HCT116 (cell line): ENCODE data around the gene DAND5. TPM values are rescaled to one million over a fixed set of nuclear protein-coding genes. Genes with fewer than 3 reads are reported as not detected.

ENCODE experiments used
- ATAC-seq: fragments of 200-7000 bp; cut with Tn5 transposase; 2 replicates; pipeline ENCODE4 v1.9.1; 2020; ENCODE audit warnings: mild to moderate bottlenecking, moderate library complexity
- BruUV-seq: library from RNA; stranded (reverse); fragments of 400-500 nt; replicated peaks from 2 replicates; lab custom pipeline; 2021; lab: Mats Ljungman, UMichigan
- CTCF ChIA-PET: fragments of 300-600 bp; sonication (Branson Sonifier 250); formaldehyde crosslinking; loops from one replicate; lab custom pipeline; 2021; ENCODE audit warnings: antibody characterized with exemption; lab: Charles Lee
- POLR2A ChIA-PET: fragments of 300-600, 350-600 bp; sonication (Branson Sonifier 250); formaldehyde crosslinking; loops from one replicate; lab custom pipeline; 2021; ENCODE audit warnings: antibody characterized with exemption; lab: Charles Lee
- RAD21 ChIA-PET, 2 experiments: fragments of 300-600 bp; sonication (Branson Sonifier 250); formaldehyde crosslinking; loops; one replicate each; lab custom pipeline; 2023; ENCODE audit warnings: low total read pairs in 2 of 2; ENCODE audit not compliant: uncharacterized antibody in 2 of 2, unreplicated experiment in 2 of 2, low non-redundant PET in 1 of 2; lab: Charles Lee
- DNase-seq: peaks from one replicate; pipeline ENCODE4 v3.0.0-alpha.2; 2010; ENCODE audit warnings: low read depth, low spot score
- H2AFZ ChIP-seq: fragments of 200-600 bp; shearing (Covaris generic), sonication (generic); 2 replicates; pipeline ENCODE4 v1.6.1; 2017; ENCODE audit warnings: low read depth, mixed run types, mixed read lengths, antibody characterized with exemption, low read length; ENCODE audit not compliant: poor library complexity, severe bottlenecking
- H3K27ac ChIP-seq: 2 replicates; pipeline ENCODE4 v1.5.1; 2012; ENCODE audit warnings: low read depth, low read length
- H3K27me3 ChIP-seq: fragments of 200-600 bp; sonication (generic); 2 replicates; pipeline ENCODE4 v1.6.1; 2016; ENCODE audit warnings: mixed run types, low read length, mixed read lengths; ENCODE audit not compliant: insufficient read depth
- H3K36me3 ChIP-seq, 2 experiments: fragments of 200-500 bp in 1 of 2; fragments of 200-600 bp in 1 of 2; sonication (Bioruptor generic) in 1 of 2; sonication (generic) in 1 of 2; 2 replicates each; pipeline versions ENCODE4 v1.5.1 to v1.6.1; 2014 to 2016; ENCODE audit warnings: low read length in 2 of 2, inconsistent platforms in 1 of 2, mixed read lengths in 1 of 2, mixed run types in 1 of 2; ENCODE audit not compliant: insufficient read depth in 2 of 2, control insufficient read depth in 1 of 2
- H3K4me1 ChIP-seq, 2 experiments: fragments of 200-600 bp in 1 of 2; sonication (generic) in 1 of 2; 2 replicates each; pipeline versions ENCODE4 v1.5.1 to v1.6.1; 2012 to 2017; ENCODE audit warnings: low read length in 2 of 2, inconsistent platforms in 1 of 2, mild to moderate bottlenecking in 1 of 2, mixed read lengths in 1 of 2, mixed run types in 1 of 2, moderate library complexity in 1 of 2; ENCODE audit not compliant: insufficient read depth in 2 of 2, control insufficient read depth in 1 of 2
- H3K4me2 ChIP-seq: fragments of 200-600 bp; sonication (generic); 2 replicates; pipeline ENCODE4 v1.6.1; 2017; ENCODE audit warnings: mixed run types, low read length, mixed read lengths
- H3K4me3 ChIP-seq, 2 experiments: fragments of 200-600 bp in 1 of 2; sonication (generic) in 1 of 2; replicated peaks in 1 of 2; 2 replicates each; pipeline ENCODE4 v1.5.1; 2011 to 2016; ENCODE audit warnings: low read length in 2 of 2, control low read depth in 1 of 2, low read depth in 1 of 2, mild to moderate bottlenecking in 1 of 2, mixed read lengths in 1 of 2, mixed run types in 1 of 2
- H3K79me2 ChIP-seq: fragments of 200-600 bp; sonication (generic); 2 replicates; pipeline ENCODE4 v1.6.1; 2017; ENCODE audit warnings: mild to moderate bottlenecking, mixed run types, low read length, moderate library complexity, mixed read lengths; ENCODE audit not compliant: insufficient read depth
- H3K9ac ChIP-seq: fragments of 200-600 bp; sonication (generic); 2 replicates; pipeline ENCODE4 v1.6.1; 2016; ENCODE audit warnings: low read length, mixed read lengths
- H3K9me2 ChIP-seq: fragments of 200-600 bp; sonication (generic), shearing (Covaris generic); 2 replicates; pipeline ENCODE4 v1.6.1; 2017; ENCODE audit warnings: mixed run types, mild to moderate bottlenecking, moderate library complexity; ENCODE audit not compliant: insufficient read depth
- H3K9me3 ChIP-seq, 2 experiments: fragments of 200-500 bp in 1 of 2; fragments of 200-600 bp in 1 of 2; sonication (Bioruptor generic) in 1 of 2; sonication (generic) in 1 of 2; 2 replicates each; pipeline ENCODE4 v1.6.1; 2014 to 2017; ENCODE audit warnings: low read length in 2 of 2, mixed read lengths in 2 of 2, inconsistent platforms in 1 of 2, low read depth in 1 of 2, mild to moderate bottlenecking in 1 of 2, mixed run types in 1 of 2, moderate library complexity in 1 of 2; ENCODE audit not compliant: control insufficient read depth in 1 of 2, insufficient read depth in 1 of 2
- H4K20me1 ChIP-seq: fragments of 200-600 bp; sonication (generic), shearing (Covaris generic); 2 replicates; pipeline ENCODE4 v1.6.1; 2017; ENCODE audit warnings: mixed run types, mild to moderate bottlenecking, moderate library complexity; ENCODE audit not compliant: insufficient read depth
- CBX3 ChIP-seq: IDR thresholded peaks from 2 replicates; pipeline ENCODE4 v1.6.1; 2012; ENCODE audit warnings: low read depth
- CEBPB ChIP-seq: IDR thresholded peaks from 2 replicates; pipeline ENCODE4 v1.6.1; 2012; ENCODE audit warnings: low read depth
- CTCF ChIP-seq, 3 experiments: fragments of 200-600 bp in 1 of 3; sonication (generic) in 1 of 3; IDR thresholded peaks in 2 of 3; conservative IDR thresholded peaks in 1 of 3; 2 replicates each; pipeline ENCODE4 v1.5.1; 2012 to 2017; ENCODE audit warnings: low read depth in 2 of 3, low read length in 2 of 3, antibody characterized with exemption in 1 of 3, borderline replicate concordance in 1 of 3, control low read depth in 1 of 3, mild to moderate bottlenecking in 1 of 3, mixed read lengths in 1 of 3, mixed run types in 1 of 3, moderate library complexity in 1 of 3; ENCODE audit not compliant: insufficient read depth in 1 of 3
- ELF1 ChIP-seq: IDR thresholded peaks from 2 replicates; pipeline ENCODE4 v1.6.1; 2012; ENCODE audit warnings: low read depth, borderline replicate concordance
- EZH2 ChIP-seq: fragments of 200-600 bp; sonication (generic); IDR thresholded peaks from 2 replicates; pipeline ENCODE4 v1.6.1; 2017; ENCODE audit warnings: antibody characterized with exemption, mixed run types
- FOSL1 ChIP-seq: IDR thresholded peaks from 2 replicates; pipeline ENCODE4 v1.6.1; 2012; ENCODE audit warnings: low read depth
- JUND ChIP-seq: IDR thresholded peaks from 2 replicates; pipeline ENCODE4 v1.6.1; 2012
- POLR2A ChIP-seq: IDR thresholded peaks from 2 replicates; pipeline ENCODE4 v1.7.0; 2011; ENCODE audit warnings: borderline replicate concordance; ENCODE audit not compliant: insufficient read depth, insufficient read length; ENCODE audit errors: extremely low read depth
- POLR2AphosphoS5 ChIP-seq: IDR thresholded peaks from 2 replicates; pipeline ENCODE4 v1.6.1; 2011; ENCODE audit warnings: mild to moderate bottlenecking, low read depth, low read length, moderate library complexity
- RAD21 ChIP-seq: IDR thresholded peaks from 2 replicates; pipeline ENCODE4 v1.6.1; 2012; ENCODE audit warnings: low read depth, mild to moderate bottlenecking
- SP1 ChIP-seq: IDR thresholded peaks from 2 replicates; pipeline ENCODE4 v1.6.1; 2012; ENCODE audit warnings: low read depth
- SRF ChIP-seq: IDR thresholded peaks from 2 replicates; pipeline ENCODE4 v1.6.1; 2012; ENCODE audit warnings: low read depth
- ZBTB33 ChIP-seq: IDR thresholded peaks from 2 replicates; pipeline ENCODE4 v1.6.1; 2011; ENCODE audit warnings: mild to moderate bottlenecking, low read length, moderate library complexity; ENCODE audit not compliant: insufficient replicate concordance; ENCODE audit errors: extremely low read depth
- ZFX ChIP-seq: fragments of 450-650 bp; IDR thresholded peaks from 2 replicates; pipeline ENCODE4 v1.6.1; 2017
- ZNF274 ChIP-seq: fragments of 200-500 bp; sonication (Bioruptor generic); IDR thresholded peaks from 2 replicates; pipeline ENCODE4 v1.6.1; 2014; ENCODE audit warnings: mild to moderate bottlenecking, low read depth, low read length, inconsistent platforms
- intact Hi-C: fragments of 100-400 bp; cut with micrococcal nuclease; formaldehyde crosslinking; loops from 2 replicates; pipeline ENCODE4 v1.10.0; 2022
- total RNA-seq: library from RNA; stranded (reverse); gene quantifications from one replicate; pipeline ENCODE4 v1.2.1, GENCODE V29; 2021; ENCODE audit not compliant: unreplicated experiment
- TF ChIP-seq, protein P1 (sequence below): IDR thresholded peaks from 2 replicates; pipeline ENCODE4 v1.6.1; 2012; ENCODE audit warnings: low read depth

The DAND5 gene
- total RNA-seq, 1 experiment from 2014 or later, result 0.25 TPM

GRCh38 chr19:12952488-12953137 is 16.8 kb upstream of the DAND5 start:
- Histone ChIP-seq H3K4me1 (peaks cover 9 to 26% of the 10 kb centered on the region in 2 experiments), H3K79me2 (peaks cover 77% of the 10 kb centered on the region), H3K27me3 (no peaks in the 10 kb centered on the region), H3K9ac (no peak overlapping the region), H3K9me2 (no peaks in the 10 kb centered on the region), H2AFZ (no peak overlapping the region), H3K9me3 (no peaks in the 10 kb centered on the region), H4K20me1 (no peaks in the 10 kb centered on the region; the same call in 1 of the 2 replicates), H3K4me3 (no peak overlapping the region), H3K4me2 (no peak overlapping the region), H3K36me3 (peaks cover 31 to 52% of the 10 kb centered on the region in 2 experiments), H3K27ac (no peak overlapping the region)
- ChIA-PET POLR2A (no interaction called here), CTCF (interaction anchor here (1.6 kb wide), 1 partner anchor 13 kb away, joined by 6 read pairs; no protein-coding TSS in a partner anchor), RAD21 (no interaction called here)
- no peak for TF ChIP-seq ZBTB33
- no peak for TF ChIP-seq JUND
- TF ChIP-seq CTCF (IDR thresholded peaks at IDR 0.05 in 2 of 3, conservative IDR thresholded peaks at IDR 0.05 in 1 of 3; ENCODE audit: borderline replicate concordance in 1 of 3, insufficient read depth in 1 of 3, low read depth in 2 of 3, low read length in 2 of 3), result no peak
- no peak for TF ChIP-seq FOSL1
- no peak for TF ChIP-seq CEBPB
- TF ChIP-seq, protein P1, sequence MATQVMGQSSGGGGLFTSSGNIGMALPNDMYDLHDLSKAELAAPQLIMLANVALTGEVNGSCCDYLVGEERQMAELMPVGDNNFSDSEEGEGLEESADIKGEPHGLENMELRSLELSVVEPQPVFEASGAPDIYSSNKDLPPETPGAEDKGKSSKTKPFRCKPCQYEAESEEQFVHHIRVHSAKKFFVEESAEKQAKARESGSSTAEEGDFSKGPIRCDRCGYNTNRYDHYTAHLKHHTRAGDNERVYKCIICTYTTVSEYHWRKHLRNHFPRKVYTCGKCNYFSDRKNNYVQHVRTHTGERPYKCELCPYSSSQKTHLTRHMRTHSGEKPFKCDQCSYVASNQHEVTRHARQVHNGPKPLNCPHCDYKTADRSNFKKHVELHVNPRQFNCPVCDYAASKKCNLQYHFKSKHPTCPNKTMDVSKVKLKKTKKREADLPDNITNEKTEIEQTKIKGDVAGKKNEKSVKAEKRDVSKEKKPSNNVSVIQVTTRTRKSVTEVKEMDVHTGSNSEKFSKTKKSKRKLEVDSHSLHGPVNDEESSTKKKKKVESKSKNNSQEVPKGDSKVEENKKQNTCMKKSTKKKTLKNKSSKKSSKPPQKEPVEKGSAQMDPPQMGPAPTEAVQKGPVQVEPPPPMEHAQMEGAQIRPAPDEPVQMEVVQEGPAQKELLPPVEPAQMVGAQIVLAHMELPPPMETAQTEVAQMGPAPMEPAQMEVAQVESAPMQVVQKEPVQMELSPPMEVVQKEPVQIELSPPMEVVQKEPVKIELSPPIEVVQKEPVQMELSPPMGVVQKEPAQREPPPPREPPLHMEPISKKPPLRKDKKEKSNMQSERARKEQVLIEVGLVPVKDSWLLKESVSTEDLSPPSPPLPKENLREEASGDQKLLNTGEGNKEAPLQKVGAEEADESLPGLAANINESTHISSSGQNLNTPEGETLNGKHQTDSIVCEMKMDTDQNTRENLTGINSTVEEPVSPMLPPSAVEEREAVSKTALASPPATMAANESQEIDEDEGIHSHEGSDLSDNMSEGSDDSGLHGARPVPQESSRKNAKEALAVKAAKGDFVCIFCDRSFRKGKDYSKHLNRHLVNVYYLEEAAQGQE, result no peak
- no peak for TF ChIP-seq SRF
- TF ChIP-seq ZNF274, result no peak
- no peak for TF ChIP-seq EZH2
- TF ChIP-seq POLR2AphosphoS5, result no peak
- TF ChIP-seq RAD21, result no peak
- no peak for TF ChIP-seq ZFX
- no peak for TF ChIP-seq ELF1
- TF ChIP-seq CBX3, result no peak
- no peak for TF ChIP-seq SP1
- no peak for TF ChIP-seq POLR2A
- intact Hi-C loops, result no loop called here
- no peak for ATAC-seq
- BruUV-seq, result no TSS peak
- no peak for DNase-seq
